HG02943 (cell line): ENCODE data around the gene SIK1.

ENCODE experiments used
- ATAC-seq: cut with Tn5 transposase; IDR thresholded peaks from one replicate; pipeline ENCODE4 v1.9.1; 2021; ENCODE audit warnings: mild to moderate bottlenecking, low read depth, moderate library complexity; ENCODE audit not compliant: unreplicated experiment

The SIK1 gene

GRCh38 chr21:43369596-43370090, 57.3 kb downstream of the SIK1 start:
- ATAC-seq = no peak

GRCh38 chr21:43369124-43369523, 57.8 kb downstream of the SIK1 start:
- ATAC-seq = no peak

- no peak for ATAC-seq
Measured at GRCh38 chr21:43368685-43369084, 58.2 kb downstream of the SIK1 start.

- ATAC-seq = no peak
Measured at GRCh38 chr21:43367859-43368258, 59.1 kb downstream of the SIK1 start.

GRCh38 chr21:43367296-43367695, 59.6 kb downstream of the SIK1 start:
- ATAC-seq = no peak

GRCh38 chr21:43366656-43367055, 60.3 kb downstream of the SIK1 start:
- no peak for ATAC-seq

- ATAC-seq = no peak
Measured at GRCh38 chr21:43365611-43366426, 61.1 kb downstream of the SIK1 start.

- ATAC-seq = no peak
Measured at GRCh38 chr21:43364851-43365424, 62.0 kb downstream of the SIK1 start.
